DOHH2 (cell line): Measurements from ENCODE around the gene CHST5.
"Not testable (repeated sequence)": the region's sequence is repeated elsewhere in the genome, so short reads cannot be mapped to it uniquely, and the experiment has no call there.

Experiments
- CTCF ChIP-seq: fragments of 200-600 bp; sonication (generic); IDR thresholded peaks from one replicate; pipeline ENCODE4 v1.5.1; 2014; ENCODE audit warnings: antibody characterized with exemption, mild to moderate bottlenecking, low read depth, low read length; ENCODE audit not compliant: poor library complexity, severe bottlenecking
- EZH2phosphoT487 ChIP-seq: fragments of 200-600 bp; sonication (generic); IDR thresholded peaks from 2 replicates; pipeline ENCODE4 v1.6.1; 2017; ENCODE audit warnings: borderline replicate concordance, mild to moderate bottlenecking, antibody characterized with exemption, low read length, moderate library complexity, mixed read lengths

- not testable (repeated sequence) for TF ChIP-seq CTCF, EZH2phosphoT487
Observed at GRCh38 chr16:75538882-75539565, 3.1 kb upstream of the CHST5 start.
